Measurements from ENCODE around the gene ABCC6. TPM values are rescaled to one million over a fixed set of nuclear protein-coding genes. Genes with fewer than 3 reads are reported as not detected.

Gene ABCC6
- polyA plus RNA-seq, 1 of the 3 experiments (the other 2 are of a cell fraction) = 0.71 TPM

GRCh38 chr16:16127469-16128116 is 95.7 kb downstream of the ABCC6 start:
- WGBS (ENCODE audit: low lambda C conversion rate) = 21% methylated on average over 9 of the region's 11 CpGs

GRCh38 chr16:16126896-16127295 is 96.4 kb downstream of the ABCC6 start:
- no peaks in the 10 kb centered on the region for H3K27me3 ChIP-seq (ENCODE audit: insufficient read depth)
- no peak overlapping the region for H3K4me3 ChIP-seq (ENCODE audit: low read depth in 2 of 2, low read length in 1 of 2)
- WGBS (ENCODE audit: low lambda C conversion rate) = 81% methylated on average over 10 of the region's 10 CpGs
- DNase-seq = no peak
- no peak overlapping the region for H3K27ac ChIP-seq (ENCODE audit: low read depth in 2 of 2, low read length in 1 of 2)
- H4K20me1 ChIP-seq (ENCODE audit: insufficient read depth) = no peaks in the 10 kb centered on the region
- H3K9me3 ChIP-seq = no peaks in the 10 kb centered on the region
- H3K9ac ChIP-seq = no peak overlapping the region
- no peaks in the 10 kb centered on the region for H3K79me2 ChIP-seq (ENCODE audit: insufficient read depth)
- no peaks in the 10 kb centered on the region for H3K9me2 ChIP-seq
- no peak overlapping the region for H2AFZ ChIP-seq (ENCODE audit: low read depth)
- H3K36me3 ChIP-seq (replicated peaks in 1 of 2; ENCODE audit: control insufficient read depth in 1 of 2, insufficient read depth in 2 of 2, low read length in 1 of 2) = peaks cover 16 to 41% of the 10 kb centered on the region in 2 experiments
- H3K4me2 ChIP-seq = no peak overlapping the region
- ChIA-PET CTCF (interaction anchor here (0.6 to 2.6 kb wide), 20 partner anchors 9 to 393 kb away, joined by 3 to 37 read pairs (median 3); no protein-coding TSS in a partner anchor), POLR2A (no interaction called here)
- no peaks in the 10 kb centered on the region for H3K4me1 ChIP-seq (ENCODE audit: control insufficient read depth in 1 of 2, insufficient read depth in 2 of 2, low read depth in 1 of 2, low read length in 1 of 2)
- no peak for TF ChIP-seq NFIC (IDR thresholded peaks at IDR 0.05; ENCODE audit: borderline replicate concordance)
- no peak for TF ChIP-seq MEF2A (IDR thresholded peaks at IDR 0.05; ENCODE audit: borderline replicate concordance, low read depth)
- no peak for TF ChIP-seq TEAD4 (IDR thresholded peaks at IDR 0.05; ENCODE audit: borderline replicate concordance, insufficient read depth)
- no peak for TF ChIP-seq TAF1 (IDR thresholded peaks at IDR 0.05; ENCODE audit: borderline replicate concordance, low read depth, low read length)
- TF ChIP-seq REST (IDR thresholded peaks at IDR 0.05; ENCODE audit: low read depth, low read length) = no peak
- no peak for TF ChIP-seq ZBTB33 (IDR thresholded peaks at IDR 0.05; ENCODE audit: borderline replicate concordance, low read depth)
- TF ChIP-seq EZH2phosphoT487 (IDR thresholded peaks at IDR 0.05; ENCODE audit: borderline replicate concordance, low read depth) = no peak
- no peak for TF ChIP-seq EP300 (IDR thresholded peaks at IDR 0.05; ENCODE audit: borderline replicate concordance in 1 of 2, low read depth in 1 of 2, low read length in 1 of 2)
- TF ChIP-seq FOXM1 (IDR thresholded peaks at IDR 0.05; ENCODE audit: low read depth) = no peak
- no peak for TF ChIP-seq JUND (IDR thresholded peaks at IDR 0.05)
- H3F3A ChIP-seq (replicated peaks; ENCODE audit: insufficient read depth) = peaks cover 9% of the 10 kb centered on the region

More at GRCh38 chr16:16127469-16128116, 95.7 kb downstream of the ABCC6 start:
- no peaks in the 10 kb centered on the region for H3K79me2 ChIP-seq (ENCODE audit: insufficient read depth)
- no peaks in the 10 kb centered on the region for H4K20me1 ChIP-seq (ENCODE audit: insufficient read depth)
- no peak overlapping the region for H2AFZ ChIP-seq (ENCODE audit: low read depth)
- no peak overlapping the region for H3K4me2 ChIP-seq
- H3K27me3 ChIP-seq (ENCODE audit: insufficient read depth) = no peaks in the 10 kb centered on the region
- peak; percentile 82 for DNase-seq
- H3K4me1 ChIP-seq (ENCODE audit: control insufficient read depth in 1 of 2, insufficient read depth in 2 of 2, low read depth in 1 of 2, low read length in 1 of 2) = no peaks in the 10 kb centered on the region
- H3K9me2 ChIP-seq = no peaks in the 10 kb centered on the region
- CTCF ChIA-PET = interaction anchor here (0.6 to 2.6 kb wide), 28 partner anchors 9 to 393 kb away, joined by 3 to 37 read pairs (median 3); no protein-coding TSS in a partner anchor
- POLR2A ChIA-PET = no interaction called here
- no peak overlapping the region for H3K9ac ChIP-seq
- no peak overlapping the region for H3K27ac ChIP-seq (ENCODE audit: low read depth in 2 of 2, low read length in 1 of 2)
- peaks cover 12 to 37% of the 10 kb centered on the region in 2 experiments for H3K36me3 ChIP-seq (replicated peaks in 1 of 2; ENCODE audit: control insufficient read depth in 1 of 2, insufficient read depth in 2 of 2, low read length in 1 of 2)
- no peaks in the 10 kb centered on the region for H3K9me3 ChIP-seq
- no peak overlapping the region for H3K4me3 ChIP-seq (ENCODE audit: low read depth in 2 of 2, low read length in 1 of 2)
- TF ChIP-seq EP300 (IDR thresholded peaks at IDR 0.05; ENCODE audit: borderline replicate concordance in 1 of 2, low read depth in 1 of 2, low read length in 1 of 2) (no peak), RAD21 (IDR thresholded peaks at IDR 0.05; ENCODE audit: low read length) (peak; percentile 92), JUND (IDR thresholded peaks at IDR 0.05) (no peak), CTCF (IDR thresholded peaks at IDR 0.05) (peak; percentile 93), SMC3 (IDR thresholded peaks at IDR 0.05; ENCODE audit: low read depth, low read length) (peak; percentile 72)
- peaks cover 9% of the 10 kb centered on the region for H3F3A ChIP-seq (replicated peaks; ENCODE audit: insufficient read depth)

Measured in SK-N-SH (cell line).